Naive thymus-derived CD8-positive, alpha-beta T cell (primary cell): Measurements from ENCODE around the gene EXOSC2. TPM values are rescaled to one million over a fixed set of nuclear protein-coding genes. Genes with fewer than 3 reads are reported as not detected.

Experiments used
- ATAC-seq, 2 donors: fragments of 150-1000 bp; cut with Tn5 transposase in 1 of 2; sonication (Bioruptor Pico), chemical (Tn5 transposase) in 1 of 2; 1 replicate in 1 of 2; 2 replicates in 1 of 2; pipeline ENCODE4 v1.10.0; 2021; ENCODE audit warnings: mild to moderate bottlenecking in 2 of 2, moderate library complexity in 2 of 2
- POLR2A ChIA-PET: fragments of 350-600 bp; sonication (Branson Sonifier 250); formaldehyde crosslinking; loops from one replicate; lab custom pipeline; 2021; ENCODE audit warnings: antibody characterized with exemption; lab: Charles Lee
- DNase-seq, 10 donors: peaks; one replicate each; pipeline versions ENCODE4 v3.0.0 to v3.0.0-alpha.2; 2020 to 2022
- H3K27ac Mint-ChIP-seq, 10 donors: one replicate each; pipeline ENCODE4 v1.8.0; 2020 to 2022; ENCODE audit warnings: mild to moderate bottlenecking in 10 of 10, mixed read lengths in 10 of 10, moderate library complexity in 4 of 10, inconsistent platforms in 1 of 10
- H3K27me3 Mint-ChIP-seq, 5 donors: one replicate each; pipeline ENCODE4 v1.8.0; 2021 to 2022; ENCODE audit warnings: mixed read lengths in 5 of 5
- H3K36me3 Mint-ChIP-seq, 3 donors: one replicate each; pipeline ENCODE4 v1.8.0; 2020 to 2022; ENCODE audit warnings: mixed read lengths in 3 of 3, mild to moderate bottlenecking in 2 of 3, inconsistent platforms in 1 of 3
- H3K4me1 Mint-ChIP-seq, 4 donors: one replicate each; pipeline ENCODE4 v1.8.0; 2021 to 2022; ENCODE audit warnings: mixed read lengths in 4 of 4
- H3K4me3 Mint-ChIP-seq, 10 donors: one replicate each; pipeline ENCODE4 v1.8.0; 2020 to 2022; ENCODE audit warnings: mild to moderate bottlenecking in 10 of 10, mixed read lengths in 10 of 10, moderate library complexity in 6 of 10, inconsistent platforms in 1 of 10
- H3K9me3 Mint-ChIP-seq, 9 donors: one replicate each; pipeline ENCODE4 v1.8.0; 2020 to 2022; ENCODE audit warnings: mixed read lengths in 9 of 9, mild to moderate bottlenecking in 3 of 9, inconsistent platforms in 1 of 9, moderate library complexity in 1 of 9
- polyA plus RNA-seq, 3 donors: library from polyadenylated mRNA; unstranded; fragments of 300-500 nt; fragmentation: Illumina TruSeq; gene quantifications; one replicate each; pipeline ENCODE4 v1.2.3, GENCODE V29; 2021
- total RNA-seq, 8 experiments: library from RNA in 2 of 8; stranded (reverse) in 2 of 8; gene quantifications; one replicate each; pipeline ENCODE4 v1.2.3 and lab custom pipeline; 2021 to 2026

The EXOSC2 gene
- total and polyA plus RNA-seq, 5 experiments from 2014 or later = 18.7 to 71.3 (median 31.1) TPM

DNA sequence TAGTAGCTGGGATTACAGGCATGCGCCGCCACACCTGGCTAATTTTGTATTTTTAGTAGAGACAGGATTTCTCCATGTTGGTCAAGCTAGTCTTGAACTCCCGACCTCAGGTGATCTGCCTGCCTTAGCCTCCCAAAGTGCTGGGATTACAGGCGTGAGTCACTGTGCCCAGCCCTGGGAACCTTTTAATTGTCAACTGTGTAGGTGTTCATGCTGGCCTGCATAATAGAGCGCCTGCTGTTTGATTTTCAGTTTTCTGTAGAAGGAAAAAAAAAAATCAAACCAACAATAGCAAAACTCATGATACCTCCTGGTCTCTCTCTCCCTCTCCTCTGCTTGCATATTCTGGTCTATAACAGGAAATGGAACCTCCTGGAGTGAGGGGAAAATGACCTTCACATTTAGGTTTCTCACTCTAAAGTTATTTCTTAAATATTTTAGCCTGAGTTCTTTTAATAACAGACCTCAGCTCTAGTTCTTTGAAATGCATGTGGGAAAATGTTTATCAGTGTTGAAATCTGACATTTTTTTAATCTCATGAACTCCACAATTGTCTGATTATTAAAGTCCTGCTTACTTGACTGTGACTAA lies 51.7 kb downstream of the EXOSC2 start:
- DNase-seq = no peak
- Mint-ChIP-seq H3K36me3 (peaks cover 0 to 6% (median 5%) of the 10 kb centered on the region in 3 donors), H3K27me3 (no peaks in the 10 kb centered on the region), H3K4me1 (peaks cover 11 to 36% (median 17%) of the 10 kb centered on the region in 4 donors), H3K9me3 (peaks cover 0 to 3% (median 0%) of the 10 kb centered on the region in 9 donors), H3K27ac (no peak overlapping the region), H3K4me3 (no peak overlapping the region)
- ATAC-seq = no peak
- POLR2A ChIA-PET = no interaction called here

DNA sequence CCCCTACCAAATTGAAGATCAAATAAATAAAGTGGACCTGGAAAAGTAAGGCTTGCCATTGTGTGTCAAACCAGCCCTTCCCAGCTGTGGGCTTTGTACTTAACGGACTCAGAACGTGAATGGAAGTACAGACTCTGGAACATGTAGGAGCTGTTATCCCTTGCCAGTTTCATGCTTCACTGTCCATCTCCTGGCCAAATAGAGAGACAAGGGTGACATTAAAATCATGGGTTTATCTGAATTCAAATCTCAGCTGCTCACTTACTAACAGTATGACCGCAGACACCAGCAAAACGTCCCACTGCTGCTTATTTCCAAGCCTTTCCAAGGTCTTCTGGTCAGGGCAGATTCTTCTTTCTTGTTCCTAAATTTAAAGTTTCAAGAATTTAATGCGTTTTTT lies 52.2 kb downstream of the EXOSC2 start:
- no peaks in the 10 kb centered on the region for H3K27me3 Mint-ChIP-seq
- peaks cover 0 to 3% (median 0%) of the 10 kb centered on the region in 9 donors for H3K9me3 Mint-ChIP-seq
- no peak overlapping the region for H3K27ac Mint-ChIP-seq
- DNase-seq = no peak
- peaks cover 0 to 3% (median 2%) of the 10 kb centered on the region in 3 donors for H3K36me3 Mint-ChIP-seq
- POLR2A ChIA-PET = no interaction called here
- H3K4me3 Mint-ChIP-seq = no peak overlapping the region
- ATAC-seq = no peak
- H3K4me1 Mint-ChIP-seq = peaks cover 9 to 31% (median 18%) of the 10 kb centered on the region in 4 donors

DNA sequence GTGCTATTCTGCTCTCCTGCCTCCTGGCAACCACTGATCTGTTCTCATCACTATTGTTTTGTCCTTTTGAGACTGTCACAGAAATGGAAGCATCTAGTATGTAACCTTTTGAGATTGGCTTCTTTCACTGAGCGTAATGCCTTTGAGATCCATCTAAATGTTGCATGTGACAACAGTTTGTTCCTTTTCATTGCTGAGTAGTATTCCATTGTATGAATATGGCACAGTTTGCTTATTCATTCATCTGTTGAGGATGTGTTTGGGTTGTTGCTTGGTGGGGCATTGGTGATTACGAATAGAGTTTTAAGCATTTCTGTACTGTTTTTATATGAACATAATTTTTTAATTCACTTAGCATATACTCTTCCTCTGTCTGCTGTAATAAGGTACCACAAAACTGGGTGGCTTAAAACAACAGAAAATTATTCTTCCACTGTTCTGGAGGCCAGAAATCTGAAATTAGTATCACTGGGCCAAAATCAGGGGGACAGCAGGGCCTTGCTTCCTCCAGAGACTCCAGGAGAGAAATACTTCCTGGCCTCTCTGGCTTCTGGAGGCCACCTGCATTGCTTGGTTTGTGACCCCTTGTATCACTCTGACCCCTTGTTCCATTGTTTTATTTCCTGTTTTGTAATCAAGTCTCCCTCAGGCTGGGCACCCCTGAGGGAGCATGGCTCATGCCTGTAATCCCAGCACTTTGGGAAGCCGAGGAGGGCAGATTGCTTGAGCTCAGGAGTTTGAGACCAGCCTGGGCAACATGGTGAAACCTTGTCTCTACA lies 53.0 kb downstream of the EXOSC2 start:
- Mint-ChIP-seq H3K9me3 (peaks cover 0 to 3% (median 0%) of the 10 kb centered on the region in 9 donors), H3K27ac (no peak overlapping the region), H3K4me3 (no peak overlapping the region), H3K4me1 (peaks cover 7 to 27% (median 17%) of the 10 kb centered on the region in 4 donors), H3K36me3 (peaks cover 0 to 3% (median under 1%) of the 10 kb centered on the region in 3 donors), H3K27me3 (no peaks in the 10 kb centered on the region)
- POLR2A ChIA-PET = no interaction called here
- ATAC-seq (no peak), DNase-seq (no peak)

DNA sequence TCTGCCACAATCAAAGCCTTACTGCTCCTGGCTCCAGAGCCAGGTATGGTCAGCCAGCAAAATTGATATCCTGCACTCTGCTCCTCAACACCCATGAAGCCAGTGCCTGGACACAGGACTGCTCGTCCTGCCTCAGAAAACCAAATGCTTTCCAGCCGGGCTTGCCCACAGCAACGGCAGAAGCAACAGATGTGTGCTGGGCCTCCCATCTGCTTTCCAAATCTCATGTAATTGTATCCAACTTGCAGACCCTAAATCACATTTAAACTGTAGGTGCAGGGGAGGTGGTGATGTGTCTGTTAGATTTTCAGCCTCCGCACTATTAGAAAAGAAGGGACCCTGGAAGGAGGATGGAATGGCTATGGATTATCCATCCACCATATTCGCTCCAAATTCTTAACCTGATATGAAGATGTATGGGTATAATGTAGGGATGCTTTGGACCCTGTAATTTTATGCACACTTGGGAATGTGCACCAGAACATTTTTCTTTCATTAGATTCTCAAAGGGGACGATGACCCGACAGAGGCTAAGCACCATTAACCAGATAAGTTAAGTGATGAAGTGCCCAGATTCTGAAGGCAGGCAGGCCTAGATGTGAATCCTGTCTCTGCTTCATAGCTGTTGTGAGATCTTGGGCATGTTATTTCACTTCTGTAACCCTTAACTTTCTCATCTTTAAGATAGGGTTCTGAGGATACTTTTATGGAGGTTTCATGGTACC lies 58.2 kb downstream of the EXOSC2 start:
- POLR2A ChIA-PET = no interaction called here
- H3K27me3 Mint-ChIP-seq = no peaks in the 10 kb centered on the region
- ATAC-seq = no peak

More for the DNA sequence above, 58.2 kb downstream of the EXOSC2 start:
- Mint-ChIP-seq H3K4me3 (no peak overlapping the region), H3K4me1 (peaks cover 15 to 23% (median 20%) of the 10 kb centered on the region in 4 donors), H3K27ac (peak overlapping the region in 1 of 10 donors; percentile 12), H3K9me3 (no peaks in the 10 kb centered on the region), H3K36me3 (peaks cover 0 to 3% (median 0%) of the 10 kb centered on the region in 3 donors)
- DNase-seq = no peak

Other genes starting within 250 kb of the EXOSC2 start
- not detected for gene ASS1, start 248.8 kb upstream of the EXOSC2 start, total RNA-seq
- gene ASS1, start 248.8 kb upstream of the EXOSC2 start, polyA plus RNA-seq = not detected
- 10 to 100 TPM; 46.1 to 51.6 TPM for gene FUBP3, start 114.2 kb upstream of the EXOSC2 start, total RNA-seq
- 10 to 100 TPM; 27.4 to 34.9 (median 28.7) TPM for gene FUBP3, start 114.2 kb upstream of the EXOSC2 start, polyA plus RNA-seq
- under 1 TPM in 1 of 2 experiments, not detected in 1; 0.13 TPM for gene PRDM12, start 29.2 kb upstream of the EXOSC2 start, total RNA-seq
- gene PRDM12, start 29.2 kb upstream of the EXOSC2 start, polyA plus RNA-seq = under 1 TPM in 1 of 3 donors, not detected in 2; 0.06 TPM
- gene ABL1, start 141.5 kb downstream of the EXOSC2 start, total RNA-seq = 10 to 100 TPM; 34.3 to 38.9 TPM
- 10 to 100 TPM in 2 of 3 donors, 1 to 10 TPM in 1; 6.4 to 16.8 (median 11.0) TPM for gene ABL1, start 141.5 kb downstream of the EXOSC2 start, polyA plus RNA-seq
- gene QRFP, start 203.0 kb downstream of the EXOSC2 start, total RNA-seq = not detected
- gene QRFP, start 203.0 kb downstream of the EXOSC2 start, polyA plus RNA-seq = not detected
- gene FIBCD1, start 245.5 kb downstream of the EXOSC2 start, total RNA-seq = not detected
- gene FIBCD1, start 245.5 kb downstream of the EXOSC2 start, polyA plus RNA-seq = not detected